Hematopoietic multipotent progenitor cell treated with erythropoietin and hydrocortisone succinate and interleukin-3 and kit ligand, for 8 days (in vitro differentiated cells): ENCODE results near the gene CCIN.
"Not testable (repeated sequence)": the region's sequence is repeated elsewhere in the genome, so short reads cannot be mapped to it uniquely, and the experiment has no call there.

ENCODE experiments used
- DNase-seq: peaks from one replicate; pipeline ENCODE4 v3.0.0-alpha.2; 2015

Gene CCIN

DNA sequence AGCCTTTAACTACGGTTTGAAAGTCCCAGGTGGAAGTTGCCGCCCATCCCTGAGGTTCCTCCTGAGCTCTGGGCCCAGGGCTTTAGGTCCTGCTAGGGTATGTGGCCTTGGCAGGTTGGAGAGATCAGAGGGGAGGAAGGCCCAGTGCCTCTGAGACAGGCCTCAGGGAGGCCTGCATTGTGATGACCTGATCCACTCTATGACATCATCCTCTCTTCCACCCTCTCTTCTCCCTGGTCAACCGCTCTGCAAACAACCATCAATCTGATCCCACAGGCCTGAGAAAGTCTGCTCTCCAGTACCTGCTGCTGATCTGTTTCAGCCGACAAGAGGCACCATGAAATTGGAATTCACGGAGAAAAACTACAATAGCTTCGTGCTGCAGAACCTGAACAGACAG lies at the start of gene CCIN:
CCIN (plus strand) TSS at position 223 of the 400 bp plus-strand sequence; CDS start at position 338, 115 bp downstream.
- peak; percentile 19 for DNase-seq

DNA sequence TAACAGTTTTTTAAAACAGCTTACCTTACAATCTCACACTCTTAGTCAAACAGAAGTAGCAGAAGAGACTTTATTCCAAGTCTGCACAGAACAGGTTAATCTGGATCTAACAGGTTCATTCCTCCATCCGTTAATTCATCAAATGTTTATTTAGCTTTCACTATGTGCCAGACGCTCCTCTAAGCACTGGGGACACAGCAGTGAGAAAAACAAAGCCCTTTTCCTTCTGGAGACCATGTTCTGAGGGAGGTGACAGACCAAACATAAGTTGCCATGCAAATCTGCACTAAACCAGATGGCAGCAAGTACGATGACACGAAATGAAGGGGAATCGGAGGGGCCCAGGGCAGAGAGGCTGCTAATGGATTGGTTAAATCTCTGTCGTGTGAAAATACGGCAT lies 49.7 kb upstream of the CCIN start:
- no peak for DNase-seq

DNA sequence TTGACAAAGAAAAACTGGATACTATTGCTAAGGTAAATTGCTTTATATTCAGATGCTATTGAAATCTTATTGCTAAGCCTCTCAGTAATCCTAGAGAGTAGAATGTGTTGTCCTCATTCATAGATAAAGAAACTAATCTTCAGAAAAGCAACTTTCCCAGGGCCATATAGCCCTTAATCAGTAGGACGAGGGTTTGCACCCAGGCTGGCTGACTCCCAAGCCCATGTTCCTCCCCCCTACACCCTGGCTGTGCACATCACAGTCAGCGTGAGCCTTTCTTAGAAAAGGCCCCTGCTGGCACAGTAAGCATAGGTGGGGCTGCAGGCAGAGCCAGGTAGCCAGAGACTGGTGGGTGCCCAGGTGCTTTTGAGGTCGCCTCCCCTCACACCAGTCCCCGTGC lies 48.5 kb upstream of the CCIN start:
- peak; percentile 85 for DNase-seq

DNA sequence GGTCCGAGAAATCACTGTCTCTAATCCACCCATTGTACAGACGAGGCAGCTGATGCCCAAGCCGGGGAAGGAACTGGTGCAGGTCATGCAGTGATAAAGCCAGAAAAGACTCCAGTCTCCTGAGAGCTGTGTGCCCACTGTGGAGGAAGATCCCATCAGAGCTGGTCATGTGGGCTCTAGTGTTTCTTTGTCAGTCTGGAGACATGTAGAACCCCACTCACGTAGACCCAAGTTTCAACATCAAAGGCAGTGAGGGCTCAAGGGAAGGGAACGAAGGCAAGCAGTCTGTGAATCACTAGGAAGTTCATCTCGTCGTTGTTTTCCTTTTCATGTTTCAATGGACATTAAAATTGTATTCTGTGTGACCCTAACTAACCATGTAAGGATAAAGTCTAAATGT lies 47.2 kb upstream of the CCIN start:
- no peak for DNase-seq

DNA sequence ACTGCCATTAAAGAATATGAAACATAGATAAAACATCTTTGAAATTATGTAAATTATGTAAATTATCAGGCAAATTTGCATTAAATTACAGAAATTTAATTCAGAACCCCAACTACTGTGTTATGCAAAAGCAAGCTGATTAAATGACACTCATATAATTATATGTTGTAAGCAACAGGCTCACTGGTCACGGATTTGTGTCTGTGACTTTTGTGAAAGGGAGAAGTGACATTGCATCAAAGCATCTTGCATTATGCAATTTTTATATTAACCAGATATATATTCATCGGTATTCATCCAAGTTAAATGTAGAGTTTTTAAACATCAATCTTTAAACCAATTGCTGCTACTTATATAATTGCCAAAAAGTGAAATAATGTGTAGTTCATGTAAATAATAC lies 45.7 kb upstream of the CCIN start:
- no peak for DNase-seq

DNA sequence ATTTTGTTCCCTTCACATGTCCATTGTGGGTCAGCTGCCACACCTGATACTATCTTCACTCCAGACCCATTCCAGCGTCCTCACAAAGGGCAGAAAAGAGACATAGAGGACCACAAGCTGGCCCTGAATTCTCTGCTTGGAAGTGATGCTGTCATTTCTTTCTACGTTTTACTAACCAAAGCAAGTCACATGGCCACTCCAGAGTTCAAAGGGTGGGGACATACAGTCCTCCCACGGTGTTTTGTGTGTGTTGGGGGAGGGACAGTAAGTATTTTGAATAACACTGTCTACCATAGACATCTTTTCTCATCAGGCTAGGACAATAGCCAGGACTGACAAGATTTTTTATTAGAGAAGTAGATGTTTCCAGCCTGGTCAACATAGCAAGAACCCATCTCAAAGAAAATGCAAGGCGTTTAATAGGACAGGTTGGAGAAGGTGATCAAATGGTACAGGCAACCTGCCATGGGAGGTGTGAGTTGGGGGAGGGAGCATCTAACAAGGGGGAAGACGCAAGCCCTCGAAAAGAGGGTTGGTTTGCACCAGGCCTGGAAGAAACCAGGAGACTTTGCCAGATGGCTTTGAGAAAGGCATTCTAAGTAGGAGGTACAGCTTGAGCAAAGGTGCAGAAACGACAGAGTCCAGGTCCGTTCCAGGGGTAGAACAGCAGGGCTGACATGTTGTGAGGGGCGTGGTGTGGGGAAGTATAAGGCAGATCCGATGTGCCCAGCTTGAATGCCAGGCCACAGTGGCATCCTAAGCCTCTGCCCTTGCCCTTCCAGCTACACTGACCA lies 43.9 kb upstream of the CCIN start:
- DNase-seq = no peak

DNA sequence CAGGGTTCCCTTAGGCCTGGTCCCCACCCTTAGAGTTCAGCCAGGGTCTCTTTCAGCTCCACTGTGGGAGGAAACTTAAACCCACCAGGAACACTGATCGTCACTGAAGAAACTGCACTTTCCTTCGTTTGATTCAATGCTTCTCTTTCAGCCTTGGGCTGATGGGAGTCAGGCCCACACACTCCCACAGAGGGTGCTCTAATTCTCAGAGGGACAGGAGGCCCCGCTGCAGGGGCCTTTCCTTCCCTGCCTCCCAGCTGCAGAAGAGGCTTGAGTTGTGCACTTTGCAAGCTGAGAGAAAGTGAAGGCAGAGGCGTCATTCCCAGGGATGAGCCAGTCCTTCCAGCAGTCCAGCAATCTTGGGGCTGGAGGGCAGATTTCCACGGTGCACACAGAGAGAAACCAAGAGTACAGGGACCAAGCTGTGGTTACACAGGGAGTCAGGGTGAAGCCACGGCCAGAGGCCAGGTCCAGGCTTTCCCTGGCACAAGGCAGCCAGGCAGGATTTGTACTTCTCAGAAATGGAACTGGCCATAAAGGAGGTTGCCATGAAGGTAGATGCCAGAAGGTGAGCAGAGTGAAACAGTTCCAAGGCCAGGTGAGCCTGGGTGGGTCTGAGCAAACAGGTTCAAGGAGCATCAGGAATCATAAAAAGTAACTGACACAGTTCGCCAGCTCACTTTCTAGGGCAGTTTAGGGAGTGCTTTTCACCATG lies 43.0 kb upstream of the CCIN start:
- no peak for DNase-seq

DNA sequence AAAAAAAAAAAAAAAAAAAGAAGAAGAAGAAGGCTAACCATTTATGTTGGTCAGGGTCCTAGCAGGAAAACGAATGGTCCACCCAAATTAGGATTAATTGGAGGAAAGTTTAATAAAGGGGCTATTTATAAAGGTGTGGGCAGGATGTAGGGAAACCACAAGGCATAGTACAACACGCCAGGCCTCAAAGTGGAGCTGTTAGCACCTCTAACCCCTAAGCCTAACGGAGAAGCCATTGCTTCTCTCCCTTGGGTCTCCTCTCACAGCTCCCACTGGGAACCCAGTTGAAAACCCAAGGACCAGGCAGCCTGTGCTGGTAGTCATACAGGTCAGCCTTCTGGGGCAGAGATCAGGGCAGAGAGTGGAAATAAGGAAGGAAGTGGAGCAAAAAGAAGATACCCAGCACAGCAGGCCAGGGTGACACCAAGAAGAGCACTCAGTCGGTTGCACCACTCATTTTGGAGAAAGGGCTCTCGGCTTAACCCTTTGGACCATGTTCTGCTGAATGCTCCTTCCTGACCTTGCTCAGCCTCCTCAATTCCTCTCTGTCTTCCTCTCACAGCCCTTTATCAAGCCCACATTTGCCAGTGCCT lies 41.4 kb upstream of the CCIN start:
- peak; percentile 12 for DNase-seq

DNA sequence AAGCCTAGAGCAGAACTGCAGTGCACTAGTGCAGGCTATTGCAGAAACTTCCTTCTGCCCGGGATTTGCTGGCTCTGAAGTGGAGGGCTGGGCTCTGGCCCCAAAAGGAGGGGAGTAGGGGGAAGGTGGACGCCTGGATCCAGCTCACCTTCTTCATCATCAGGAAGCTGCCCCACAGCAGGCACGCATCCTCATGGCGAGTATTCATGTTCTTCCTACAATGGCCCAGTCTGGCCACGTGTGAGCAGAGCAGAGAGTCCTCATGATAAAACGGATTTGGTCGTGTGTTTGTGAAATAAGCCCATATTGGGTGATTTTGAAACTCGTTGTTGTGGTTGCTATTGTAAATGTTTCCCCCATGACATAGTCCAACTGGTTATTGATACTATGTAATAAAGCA lies 40.8 kb upstream of the CCIN start:
- no peak for DNase-seq

DNA sequence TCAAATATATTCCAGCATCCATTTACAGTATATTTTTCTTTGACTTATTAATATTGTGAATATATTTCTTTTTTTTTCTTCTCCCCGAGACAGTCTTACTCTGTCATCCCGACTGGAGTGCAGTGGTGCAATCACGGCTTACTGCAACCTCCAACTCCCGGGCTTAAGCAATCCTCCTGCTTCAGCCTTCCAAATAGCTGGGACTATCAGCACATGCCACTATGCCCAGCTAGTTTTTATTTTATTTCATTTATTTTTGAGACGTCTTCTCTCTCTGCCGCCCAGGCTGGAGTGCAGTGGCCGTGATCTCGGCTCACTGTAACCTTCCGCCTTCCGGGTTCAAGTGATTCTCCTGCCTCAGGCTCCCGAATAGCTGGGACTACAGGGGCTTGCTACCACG lies 40.0 kb upstream of the CCIN start:
- no peak for DNase-seq

DNA sequence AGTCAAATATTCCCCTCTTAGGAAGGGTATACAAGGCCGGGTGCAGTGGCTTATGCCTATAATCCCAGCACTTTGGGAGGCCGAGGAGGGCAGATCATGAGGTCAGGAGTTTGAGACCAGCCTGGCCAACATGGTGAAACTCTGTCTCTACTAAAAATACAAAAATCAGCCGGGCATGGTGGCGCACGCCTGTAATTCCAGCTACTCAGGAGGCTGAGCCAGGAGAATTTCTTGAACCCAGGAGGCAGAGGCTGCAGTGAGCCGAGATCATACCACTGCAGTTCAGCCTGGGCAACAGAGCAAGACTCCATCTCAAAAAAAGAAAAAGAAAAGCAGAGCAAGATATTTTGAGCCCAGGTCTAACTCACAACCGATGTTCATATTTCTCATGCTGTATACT lies 37.5 kb upstream of the CCIN start:
- not testable (repeated sequence) for DNase-seq

DNA sequence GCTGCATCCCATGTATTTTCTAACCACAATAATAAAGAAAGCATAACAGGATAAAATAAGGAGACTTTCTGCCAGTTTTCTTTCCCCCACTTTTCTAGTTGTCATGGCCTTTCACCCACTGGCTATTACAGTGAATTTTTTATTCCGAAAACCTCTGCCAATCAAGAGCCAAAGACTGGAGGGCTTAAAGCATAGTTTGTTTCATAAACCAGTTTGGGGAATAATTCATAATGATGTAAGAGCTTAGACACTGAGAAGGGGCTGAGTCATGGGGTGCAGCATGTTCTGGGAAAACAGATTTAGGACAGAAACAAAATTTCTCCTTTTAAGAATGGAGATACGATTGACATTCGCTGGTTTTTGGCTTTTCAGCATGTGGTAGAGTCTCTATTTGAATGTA lies 37.1 kb upstream of the CCIN start:
- DNase-seq = no peak

DNA sequence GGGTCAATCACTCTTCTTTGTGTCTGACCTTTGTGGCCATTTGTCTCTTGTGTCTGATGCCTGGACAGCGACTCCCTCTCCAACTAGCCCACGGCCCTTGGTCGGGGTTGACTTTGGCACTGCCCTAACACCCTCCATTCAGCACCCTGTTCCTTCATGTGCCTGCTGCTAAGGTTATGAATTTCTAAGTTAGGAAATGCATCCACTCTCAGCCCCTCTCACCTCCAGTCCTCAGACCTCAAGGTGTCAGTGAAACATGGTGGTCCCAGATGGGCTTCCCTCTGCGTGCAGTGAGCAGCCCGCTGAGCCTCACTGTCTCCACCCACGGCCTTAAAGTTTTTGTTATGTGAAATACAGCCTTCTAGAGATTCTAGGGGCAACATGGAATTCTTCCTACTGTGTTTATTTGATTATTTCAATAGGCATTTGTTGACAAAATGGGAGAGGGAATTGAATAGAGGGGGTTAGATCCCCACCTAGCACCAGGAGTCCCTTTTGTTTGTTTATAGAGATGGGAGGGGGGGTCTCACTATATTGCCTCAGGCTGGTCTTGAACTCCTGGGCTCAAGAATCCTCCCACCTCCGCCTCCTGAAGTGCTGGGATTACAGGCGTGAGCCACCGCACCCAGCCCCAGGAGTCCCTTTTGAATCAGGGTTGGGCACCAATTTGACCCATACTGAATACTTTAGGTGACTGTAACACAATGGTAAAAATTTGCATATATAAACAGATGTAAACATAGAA lies 34.3 kb upstream of the CCIN start:
- DNase-seq = no peak

DNA sequence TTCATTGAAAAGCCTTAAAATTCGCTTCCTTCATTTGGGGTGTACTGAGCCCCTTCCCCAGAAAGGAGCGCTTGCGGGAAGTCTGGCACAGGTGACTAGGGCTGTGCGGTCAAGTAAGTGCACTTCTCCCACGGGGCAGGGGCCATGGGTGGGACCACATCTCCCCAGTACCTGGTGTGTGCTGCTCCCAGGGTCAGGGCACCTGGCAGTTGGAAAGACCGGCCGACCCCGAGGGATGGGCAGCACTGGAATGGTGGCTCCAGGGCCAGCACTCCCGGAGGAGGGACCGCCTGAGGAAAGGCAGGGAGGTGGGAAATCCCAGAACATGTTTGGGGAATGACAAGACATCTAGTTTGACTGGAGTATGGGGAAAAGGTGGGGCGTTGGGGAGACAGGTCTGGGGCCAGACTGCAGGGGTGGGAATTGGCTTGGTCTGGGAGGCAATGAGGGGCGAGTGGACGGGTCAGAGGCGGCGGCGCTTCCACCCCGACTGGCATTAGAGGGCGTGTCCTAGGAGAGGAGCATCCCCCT lies 33.4 kb upstream of the CCIN start:
- no peak for DNase-seq

DNA sequence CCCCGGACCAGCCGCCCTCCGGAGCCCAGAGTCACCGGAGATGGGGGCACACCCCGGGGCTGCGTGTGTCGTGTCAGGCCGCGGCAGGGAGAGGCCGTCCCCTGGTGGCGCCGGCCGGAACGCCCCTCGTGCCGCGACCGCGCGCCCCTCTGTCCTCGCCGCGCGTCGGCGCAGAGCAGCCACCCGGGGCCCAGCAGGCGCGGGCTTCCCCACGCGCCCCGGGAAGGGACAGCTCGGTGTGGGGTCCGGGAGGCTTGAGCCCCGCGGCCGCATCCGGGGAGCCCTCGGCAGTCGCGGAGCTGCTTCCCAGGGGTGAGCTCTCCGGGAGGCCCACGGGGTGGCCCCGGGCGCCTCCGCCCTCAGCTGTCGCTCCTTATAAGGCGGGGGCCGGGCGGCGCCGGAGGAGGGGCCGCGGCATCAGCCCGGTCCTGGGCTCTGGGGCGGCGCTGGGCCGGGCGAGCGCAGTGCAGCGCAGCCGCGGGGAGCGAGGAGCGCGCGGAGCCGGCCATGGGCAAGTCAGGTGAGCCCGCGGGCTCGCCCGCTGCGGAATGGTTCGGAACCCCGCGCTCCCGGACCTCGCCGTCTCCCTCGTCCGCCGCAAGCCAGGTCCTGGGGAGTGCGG lies 32.8 kb upstream of the CCIN start, which contains the start of gene GLIPR2:
GLIPR2 (plus strand) TSS at position 462 of the 622 bp plus-strand sequence; CDS start at position 508, 46 bp downstream.
- DNase-seq = peak; percentile 77

DNA sequence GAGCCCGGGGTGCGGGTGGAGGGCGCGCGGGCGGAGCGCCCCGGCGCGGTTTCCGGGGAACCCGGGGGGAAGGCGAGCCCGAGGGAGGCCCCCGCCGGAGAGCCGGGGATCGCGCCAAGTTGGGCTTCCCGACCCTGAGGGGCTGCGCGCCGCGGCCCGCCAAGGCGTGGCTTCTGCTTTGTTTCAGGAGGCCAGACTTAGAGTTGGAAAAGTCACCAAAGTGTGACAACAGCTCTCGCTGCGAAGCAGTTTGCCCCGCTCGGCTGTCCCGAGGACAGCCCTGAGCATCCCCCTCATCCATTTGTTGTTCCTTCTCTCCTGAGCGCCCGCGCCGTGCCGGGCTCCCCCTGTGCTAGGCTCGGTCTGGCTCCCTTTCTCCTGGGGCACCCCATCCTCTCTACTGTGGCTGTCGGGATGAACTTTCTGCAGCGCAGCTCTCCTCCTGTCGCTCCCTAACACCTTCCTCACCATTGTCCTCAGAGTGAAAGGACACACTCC lies 32.2 kb upstream of the CCIN start:
- DNase-seq = peak; percentile 9

DNA sequence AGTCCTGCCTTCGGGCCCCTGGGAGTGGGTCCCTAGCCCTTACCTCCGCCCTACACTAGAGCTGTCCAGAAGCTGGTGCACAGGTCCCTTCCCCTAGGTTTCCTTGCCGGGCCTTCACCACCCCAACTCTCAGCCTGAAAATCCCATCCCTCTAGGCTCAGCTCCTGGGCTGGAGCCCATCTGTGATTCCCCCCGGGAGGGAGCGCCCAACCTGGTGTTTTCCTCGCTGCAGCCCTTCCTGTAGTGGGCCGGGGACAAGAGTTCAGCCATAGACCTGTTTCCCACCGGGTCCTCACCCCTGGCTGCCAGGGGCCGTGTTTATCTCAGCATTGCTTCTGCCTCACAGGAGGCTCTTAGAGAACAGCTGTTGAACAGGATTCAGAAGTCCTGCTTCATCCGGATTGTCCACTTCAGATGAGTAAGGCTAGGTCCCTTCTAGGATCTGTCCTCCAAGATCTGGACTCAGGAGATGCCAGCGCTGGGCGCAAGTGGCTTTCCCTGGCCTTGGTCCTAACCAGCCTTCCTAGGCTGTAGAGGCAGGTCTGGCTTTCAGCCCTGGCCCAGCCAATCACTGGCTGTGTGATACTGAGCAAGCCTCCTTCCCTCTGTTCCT lies 31.7 kb upstream of the CCIN start:
- DNase-seq = no peak

DNA sequence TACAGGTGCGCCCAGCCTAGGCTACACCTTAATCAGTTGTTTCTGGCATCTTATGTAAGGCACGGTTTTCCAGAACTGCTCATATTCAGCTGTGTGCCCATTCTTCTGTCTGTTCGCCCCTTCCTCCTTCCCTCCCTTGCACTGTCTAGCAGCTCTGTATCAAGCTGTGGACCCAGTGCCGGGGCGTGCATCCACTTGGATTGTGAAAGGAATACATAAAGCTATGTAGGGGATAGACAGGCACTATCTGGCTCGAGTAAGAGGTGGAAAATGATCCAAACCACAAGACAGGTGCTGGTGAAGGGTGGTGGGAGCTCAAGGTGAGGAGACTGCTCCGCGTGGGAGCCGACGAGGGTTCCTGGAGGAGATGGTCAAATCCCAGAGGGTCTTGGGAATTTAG lies 30.7 kb upstream of the CCIN start:
- no peak for DNase-seq

DNA sequence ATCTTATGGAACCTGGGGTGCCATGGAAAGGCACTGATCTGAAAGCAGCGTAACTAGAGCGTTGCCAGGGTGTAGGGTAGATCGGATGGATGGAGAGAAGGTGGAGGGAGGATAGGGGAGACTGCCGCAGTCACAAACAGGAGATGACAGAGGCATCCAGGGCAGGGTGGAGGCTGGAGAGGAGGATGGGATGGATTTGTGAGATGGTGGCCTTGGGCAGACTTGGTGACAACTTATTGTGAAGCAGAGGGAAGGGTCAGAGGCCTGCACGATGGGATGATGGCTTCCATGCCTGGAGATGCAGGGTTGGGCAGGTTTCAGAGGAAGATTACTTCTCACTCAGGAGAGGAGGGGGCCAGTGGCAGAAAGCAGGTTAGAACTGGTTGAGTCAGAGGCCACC lies 30.3 kb upstream of the CCIN start:
- DNase-seq = no peak

DNA sequence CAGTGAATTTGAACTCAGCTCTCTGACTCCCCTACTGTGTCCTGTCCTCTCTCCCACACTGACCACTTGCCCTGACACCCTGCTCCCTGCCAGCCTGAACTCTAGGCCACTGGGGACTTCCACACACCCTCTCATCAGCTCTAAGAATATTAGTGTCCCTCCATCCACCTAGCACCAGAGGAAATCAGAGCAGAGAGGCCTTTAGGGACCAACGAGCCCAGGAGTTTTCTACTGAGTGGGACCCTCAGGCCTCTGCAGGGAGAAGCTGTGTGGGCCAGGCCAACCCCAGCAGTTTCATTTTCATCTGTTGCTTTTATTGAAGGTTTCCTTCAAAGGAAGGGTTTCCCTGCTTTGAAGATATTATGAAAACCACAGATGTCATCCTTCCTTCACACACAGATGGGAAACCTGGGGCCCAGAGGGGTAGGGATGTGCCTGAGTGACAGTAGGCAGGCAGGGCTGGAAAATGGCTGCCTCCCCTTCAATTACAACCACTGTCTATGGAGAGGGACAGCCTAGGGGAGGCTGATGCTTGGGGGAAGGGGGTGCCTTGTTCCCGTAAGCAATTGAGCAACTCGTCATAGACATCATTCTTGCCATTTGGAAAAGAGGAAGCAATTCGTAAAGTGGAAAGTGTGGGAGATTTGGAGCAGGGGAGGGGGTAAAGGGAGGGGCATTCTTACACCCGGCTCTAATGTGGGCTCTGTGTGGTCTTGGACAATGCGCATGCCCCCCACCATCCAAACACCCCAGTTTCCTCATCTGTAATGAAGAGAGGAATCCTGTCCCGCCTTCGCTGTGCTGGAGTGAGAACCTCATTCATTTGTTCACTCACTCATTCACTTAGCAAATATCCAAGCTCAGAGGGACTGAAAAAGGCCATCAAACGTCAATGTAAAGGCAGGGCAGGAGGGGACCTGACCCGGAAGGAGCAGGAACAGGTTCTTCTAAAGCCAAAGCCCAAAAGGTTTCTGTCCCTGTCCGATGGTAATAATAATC lies 28.8 kb upstream of the CCIN start:
- no peak for DNase-seq

DNA sequence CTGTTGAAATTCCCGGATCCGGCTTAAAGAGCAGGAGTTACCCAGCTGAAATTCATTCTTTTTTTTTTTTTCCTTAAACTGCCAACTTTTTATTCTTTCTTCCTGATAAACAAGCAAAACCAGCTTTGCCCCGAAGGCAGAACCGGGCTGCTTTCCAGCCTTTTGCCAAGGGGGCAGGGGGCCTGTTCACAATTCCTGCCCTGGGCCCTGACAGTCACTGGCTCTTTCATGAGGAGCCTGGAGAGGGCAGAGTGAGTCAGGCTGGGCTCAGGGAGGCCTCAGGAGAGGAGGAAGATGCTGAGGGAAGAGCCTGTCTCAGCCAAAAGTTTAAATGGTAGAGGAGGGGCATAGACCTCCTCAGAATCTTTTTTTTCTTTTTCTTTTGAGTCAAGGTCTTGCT lies 27.9 kb upstream of the CCIN start:
- DNase-seq = peak; percentile 43
